HepG2 (cell line): ENCODE measurements around the gene DQX1. TPM values are rescaled to one million over a fixed set of nuclear protein-coding genes. Genes with fewer than 3 reads are reported as not detected.

Experiments
- AFF4 ChIP-seq: sonication (generic); formaldehyde crosslinking; IDR thresholded peaks from 2 replicates; pipeline ENCODE4 v1.4.0; 2020; ENCODE audit warnings: missing genetic modification reagents
- ATF7-NPFF ChIP-seq: sonication (generic); formaldehyde crosslinking; IDR thresholded peaks from 2 replicates; pipeline ENCODE4 v1.8.1; 2023; ENCODE audit warnings: mild to moderate bottlenecking, low read depth, missing genetic modification reagents, moderate library complexity
- FOXA1 ChIP-seq, 2 experiments: fragments of 450-650 bp in 1 of 2; sonication (generic) in 1 of 2; formaldehyde crosslinking in 1 of 2; IDR thresholded peaks; 2 replicates each; pipeline versions ENCODE4 v1.4.0 to v1.6.1; 2016 to 2020; ENCODE audit warnings: missing genetic modification reagents in 1 of 2
- FOXC1 ChIP-seq: sonication (generic); formaldehyde crosslinking; IDR thresholded peaks from 2 replicates; pipeline ENCODE4 v1.8.0; 2022; ENCODE audit warnings: mild to moderate bottlenecking, missing genetic modification reagents, borderline replicate concordance
- IKZF4 ChIP-seq: sonication (generic); formaldehyde crosslinking; IDR thresholded peaks from 2 replicates; pipeline ENCODE4 v1.5.1; 2020; ENCODE audit warnings: borderline replicate concordance, mild to moderate bottlenecking, low read depth, missing genetic modification reagents; ENCODE audit errors: not compliant biosample characterization
- ISX ChIP-seq: sonication (generic); formaldehyde crosslinking; conservative IDR thresholded peaks from 2 replicates; pipeline ENCODE4 v1.5.0; 2020; ENCODE audit warnings: missing genetic modification reagents
- MEIS2 ChIP-seq: sonication (generic); formaldehyde crosslinking; IDR thresholded peaks from 2 replicates; pipeline ENCODE4 v1.9.0; 2021; ENCODE audit warnings: mild to moderate bottlenecking, missing genetic modification reagents
- MLX ChIP-seq: IDR thresholded peaks from 2 replicates; pipeline ENCODE4 v1.6.1; 2016
- PAF1 ChIP-seq: IDR thresholded peaks from 2 replicates; pipeline ENCODE4 v1.6.1; 2016; ENCODE audit warnings: missing genetic modification reagents, missing compliant biosample characterization
- RNF2 ChIP-seq: fragments of 450-650 bp; conservative IDR thresholded peaks from 2 replicates; pipeline ENCODE4 v1.6.1; 2016; ENCODE audit warnings: low read depth
- TBX3 ChIP-seq: fragments of 450-650 bp; IDR thresholded peaks from 2 replicates; pipeline ENCODE4 v1.6.1; 2017; ENCODE audit warnings: antibody characterized with exemption, mild to moderate bottlenecking, inconsistent platforms, borderline replicate concordance
- THYN1 ChIP-seq: sonication (generic); formaldehyde crosslinking; IDR thresholded peaks from 2 replicates; pipeline ENCODE4 v1.8.1; 2023; ENCODE audit warnings: low read depth, mild to moderate bottlenecking, moderate library complexity, missing genetic modification reagents, borderline replicate concordance
- U2AF1 ChIP-seq: fragments of 200-400 bp; formaldehyde crosslinking; optimal IDR thresholded peaks from 2 replicates; pipeline ENCODE3; 2017; ENCODE audit warnings: mild to moderate bottlenecking, low read depth, low read length
- ZFAT ChIP-seq: sonication (generic); formaldehyde crosslinking; conservative IDR thresholded peaks from 2 replicates; pipeline ENCODE4 v1.8.1; 2023; ENCODE audit warnings: missing genetic modification reagents, inconsistent platforms
- ZFP1 ChIP-seq: IDR thresholded peaks from 2 replicates; pipeline ENCODE4 v1.6.1; 2016
- ZNF292 ChIP-seq: sonication (generic); formaldehyde crosslinking; IDR thresholded peaks from 2 replicates; pipeline ENCODE4 v1.8.1; 2022; ENCODE audit warnings: mild to moderate bottlenecking, low read depth, missing genetic modification reagents, borderline replicate concordance
- ZNF841 ChIP-seq: sonication (generic); formaldehyde crosslinking; IDR thresholded peaks from 2 replicates; pipeline ENCODE4 v1.8.1; 2023; ENCODE audit warnings: missing genetic modification reagents, borderline replicate concordance
- ZSCAN20 ChIP-seq: sonication (generic); formaldehyde crosslinking; IDR thresholded peaks from 2 replicates; pipeline ENCODE4 v1.4.0; 2020; ENCODE audit warnings: missing genetic modification reagents, mild to moderate bottlenecking, borderline replicate concordance
- ZSCAN22 ChIP-seq: sonication (generic); formaldehyde crosslinking; IDR thresholded peaks from 2 replicates; pipeline ENCODE4 v1.4.0; 2020; ENCODE audit warnings: mild to moderate bottlenecking, missing genetic modification reagents
- polyA plus RNA-seq, 8 experiments: library from polyadenylated mRNA; depleted of rRNA in 3 of 8; stranded (reverse) in 7 of 8; unstranded in 1 of 8; fragments of >200 nt; fragmentation: Illumina TruSeq in 4 of 8; extraction: Trizol in 4 of 8; gene quantifications; 2 replicates each; pipeline versions ENCODE4 v1.2.1 to v1.2.3, GENCODE V29; 2011 to 2016; ENCODE audit warnings: low read depth in 4 of 8, missing spikeins in 1 of 8, mixed read lengths in 1 of 8; ENCODE audit not compliant: insufficient read depth in 1 of 8
- total RNA-seq, 5 experiments: library from RNA; depleted of rRNA; stranded (reverse); fragments of >200 nt; fragmentation: Illumina TruSeq; extraction: Trizol; gene quantifications; 2 replicates each; pipeline ENCODE4 v1.2.3, GENCODE V29; 2016; ENCODE audit warnings: low read depth in 1 of 5
- TF ChIP-seq, protein P1 (sequence below): IDR thresholded peaks from 2 replicates; pipeline ENCODE4 v1.6.1; 2016; ENCODE audit warnings: low read depth
- TF ChIP-seq, protein P2 (sequence below): sonication (generic); formaldehyde crosslinking; IDR thresholded peaks from 2 replicates; pipeline ENCODE4 v1.4.0; 2020; ENCODE audit warnings: missing genetic modification reagents
- TF ChIP-seq, protein P3 (sequence below): sonication (generic); formaldehyde crosslinking; IDR thresholded peaks from 2 replicates; pipeline ENCODE4 v1.4.0; 2020; ENCODE audit warnings: mild to moderate bottlenecking, missing genetic modification reagents

Gene DQX1
- total and polyA plus RNA-seq, 2 of the 13 experiments (the other 11 are each of a cell fraction or from before 2014, with no cell fraction given), result 27.6 to 89.8 TPM

DNA sequence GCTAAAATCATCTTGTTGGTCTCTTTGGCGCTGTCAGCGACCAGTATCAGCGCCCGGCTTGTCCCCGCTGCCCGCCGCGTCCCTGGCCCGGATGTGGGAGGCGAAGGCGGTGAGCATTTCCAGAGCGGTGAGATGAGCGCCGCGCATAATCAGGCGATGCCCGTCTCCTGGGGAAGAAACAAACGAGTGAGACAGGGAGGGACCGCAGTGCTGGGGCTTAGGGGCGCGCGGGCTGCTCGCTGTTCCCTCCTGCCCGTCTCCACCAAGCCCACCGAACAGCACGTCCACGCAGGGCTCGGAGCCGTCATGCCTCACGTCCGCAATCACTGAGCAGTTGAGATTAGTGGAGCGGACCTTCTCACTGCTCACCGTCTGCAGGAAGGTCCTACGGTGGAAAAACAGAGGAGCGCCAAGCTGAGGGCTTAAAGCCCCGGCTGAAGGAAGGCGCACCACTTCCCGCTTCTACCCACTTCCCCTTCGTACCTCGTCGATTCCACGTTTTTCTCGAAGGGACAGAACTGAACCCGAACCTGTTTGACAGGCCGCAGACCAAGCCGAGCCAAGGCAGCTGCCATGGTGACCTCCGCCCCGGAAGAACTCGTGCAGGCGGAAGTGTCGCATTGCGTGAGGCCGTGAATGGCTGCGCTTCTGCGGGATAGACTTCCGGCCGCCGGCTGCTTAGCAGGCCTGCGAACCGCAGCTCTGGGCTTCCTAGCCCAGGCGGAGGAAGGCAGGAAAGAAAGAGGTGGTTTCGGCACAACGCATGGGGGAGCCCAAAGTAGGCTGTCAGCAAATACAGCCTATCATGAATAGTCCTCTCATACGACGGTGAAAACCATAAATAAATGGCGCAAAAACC, 53.7 kb downstream of the DQX1 start, which contains the start of gene MRPL53 (continued):
- TF ChIP-seq MLX, result no peak; the same call in none of the 2 replicates
- no peak for TF ChIP-seq ZFAT (CRISPR knock-in tag)
- TF ChIP-seq MEIS2 (CRISPR knock-in tag), result peak; percentile 96
- TF ChIP-seq, protein P1, sequence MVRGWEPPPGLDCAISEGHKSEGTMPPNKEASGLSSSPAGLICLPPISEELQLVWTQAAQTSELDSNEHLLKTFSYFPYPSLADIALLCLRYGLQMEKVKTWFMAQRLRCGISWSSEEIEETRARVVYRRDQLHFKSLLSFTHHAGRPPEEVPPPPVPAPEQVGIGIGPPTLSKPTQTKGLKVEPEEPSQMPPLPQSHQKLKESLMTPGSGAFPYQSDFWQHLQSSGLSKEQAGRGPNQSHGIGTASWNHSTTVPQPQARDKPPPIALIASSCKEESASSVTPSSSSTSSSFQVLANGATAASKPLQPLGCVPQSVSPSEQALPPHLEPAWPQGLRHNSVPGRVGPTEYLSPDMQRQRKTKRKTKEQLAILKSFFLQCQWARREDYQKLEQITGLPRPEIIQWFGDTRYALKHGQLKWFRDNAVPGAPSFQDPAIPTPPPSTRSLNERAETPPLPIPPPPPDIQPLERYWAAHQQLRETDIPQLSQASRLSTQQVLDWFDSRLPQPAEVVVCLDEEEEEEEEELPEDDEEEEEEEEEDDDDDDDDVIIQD (CRISPR knock-in tag), result 0 out of 2 replicates have a peak, but pooled peaks have one; percentile 53
- peak; percentile 69 for TF ChIP-seq ZNF292 (CRISPR knock-in tag)
- TF ChIP-seq, protein P2, sequence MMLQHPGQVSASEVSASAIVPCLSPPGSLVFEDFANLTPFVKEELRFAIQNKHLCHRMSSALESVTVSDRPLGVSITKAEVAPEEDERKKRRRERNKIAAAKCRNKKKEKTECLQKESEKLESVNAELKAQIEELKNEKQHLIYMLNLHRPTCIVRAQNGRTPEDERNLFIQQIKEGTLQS (CRISPR knock-in tag), result no peak
- 0 out of 2 replicates have a peak, but pooled peaks have one; percentile 43 for TF ChIP-seq ZFP1 (CRISPR knock-in tag)
- TF ChIP-seq ZSCAN20 (CRISPR knock-in tag), result 0 out of 2 replicates have a peak, but pooled peaks have one; percentile 83
- TF ChIP-seq ZSCAN22, result no peak; the same call in 1 of the 2 replicates
- no peak; the same call in 1 of the 2 replicates for TF ChIP-seq TBX3
- TF ChIP-seq ATF7-NPFF (CRISPR knock-in tag), result peak; percentile 90
- TF ChIP-seq AFF4 (CRISPR knock-in tag), result no peak; the same call in 1 of the 2 replicates
- TF ChIP-seq FOXA1 (IDR thresholded peaks at IDR 0.05), result no peak
- peak; percentile 59 for TF ChIP-seq FOXA1 (CRISPR knock-in tag; IDR thresholded peaks at IDR 0.05)
- peak; percentile 93 for TF ChIP-seq U2AF1
- peak; percentile 76; the same call in 1 of the 2 replicates for TF ChIP-seq PAF1 (CRISPR knock-in tag)
- TF ChIP-seq THYN1, result peak; percentile 76; the same call in 1 of the 2 replicates
- peak; percentile 96; the same call in 1 of the 2 replicates for TF ChIP-seq FOXC1 (CRISPR knock-in tag)
- 0 out of 2 replicates have a peak, but pooled peaks have one; percentile 66 for TF ChIP-seq ISX (CRISPR knock-in tag)
- no peak for TF ChIP-seq ZNF841 (CRISPR knock-in tag)
- peak; percentile 61; the same call in 1 of the 2 replicates for TF ChIP-seq RNF2
- peak; percentile 90 for TF ChIP-seq IKZF4
- TF ChIP-seq, protein P3, sequence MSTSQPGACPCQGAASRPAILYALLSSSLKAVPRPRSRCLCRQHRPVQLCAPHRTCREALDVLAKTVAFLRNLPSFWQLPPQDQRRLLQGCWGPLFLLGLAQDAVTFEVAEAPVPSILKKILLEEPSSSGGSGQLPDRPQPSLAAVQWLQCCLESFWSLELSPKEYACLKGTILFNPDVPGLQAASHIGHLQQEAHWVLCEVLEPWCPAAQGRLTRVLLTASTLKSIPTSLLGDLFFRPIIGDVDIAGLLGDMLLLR, result peak; percentile 94
